Body of pancreas (tissue), 4 donors: Measurements from ENCODE around the gene CRAMP1. TPM values are rescaled to one million over a fixed set of nuclear protein-coding genes. Genes with fewer than 3 reads are reported as not detected.

ENCODE experiments used
- ATAC-seq: fragments of 150-250 bp; one replicate; pipeline ENCODE4 v1.9.1; 2016
- DNase-seq, 4 donors: peaks; one replicate each; pipeline ENCODE4 v3.0.0-alpha.2; 2019
- H3K27ac ChIP-seq, 4 donors: fragments of 200-600 bp; sonication (generic); 1 replicate in 3 of 4; 2 replicates in 1 of 4; pipeline versions ENCODE4 v1.5.1 to v1.6.1; 2016 to 2019; ENCODE audit warnings: mild to moderate bottlenecking in 1 of 4, mixed read lengths in 1 of 4, moderate library complexity in 1 of 4
- H3K27me3 ChIP-seq, 2 donors: fragments of 200-600 bp; sonication (generic); one replicate each; pipeline ENCODE4 v1.6.0; 2016; ENCODE audit warnings: mild to moderate bottlenecking in 1 of 2
- H3K36me3 ChIP-seq, 2 donors: fragments of 200-600 bp; sonication (generic); replicated peaks in 1 of 2; 2 replicates each; pipeline ENCODE4 v1.5.1; 2016; ENCODE audit warnings: low read depth in 2 of 2; ENCODE audit not compliant: insufficient read depth in 1 of 2
- H3K4me1 ChIP-seq: fragments of 200-600 bp; sonication (generic); one replicate; pipeline ENCODE4 v1.6.0; 2016
- H3K4me3 ChIP-seq, 2 donors: fragments of 200-600 bp; sonication (generic); 1 replicate in 1 of 2; 2 replicates in 1 of 2; pipeline ENCODE4 v1.5.1; 2016 to 2019
- H3K9me3 ChIP-seq, 3 donors: fragments of 200-600 bp; sonication (generic); 1 replicate in 2 of 3; 2 replicates in 1 of 3; pipeline ENCODE4 v1.5.1; 2016
- CTCF ChIP-seq, 7 experiments: fragments of 450-650 bp in 4 of 7; fragments of 200-600 bp in 3 of 7; sonication (generic) in 3 of 7; IDR thresholded peaks; one replicate each; pipeline ENCODE4 v1.5.1; 2016 to 2019; ENCODE audit warnings: antibody characterized with exemption in 7 of 7
- POLR2A ChIP-seq, 3 donors: fragments of 450-650 bp; IDR thresholded peaks; one replicate each; pipeline ENCODE4 v1.6.1; 2016; ENCODE audit warnings: antibody characterized with exemption in 3 of 3, mild to moderate bottlenecking in 2 of 3
- WGBS, 2 donors: methylation state at CpG; one replicate each; pipeline ENCODE4 v1.1.5; 2017; 5-methylcytosine and 5-hydroxymethylcytosine counted together
- intact Hi-C: fragments of 100-400 bp; cut with DNase I; formaldehyde crosslinking; loops from one replicate; pipeline ENCODE4 v1.15.1; 2023
- total RNA-seq, 2 donors: library from RNA; depleted of rRNA; stranded (reverse); fragments of >200 nt; gene quantifications; one replicate each; pipeline ENCODE4 v1.1.0, GENCODE V29; 2016

CRAMP1 gene
- total RNA-seq, 2 donors from 2014 or later, result 8.6 to 17.8 TPM

DNA sequence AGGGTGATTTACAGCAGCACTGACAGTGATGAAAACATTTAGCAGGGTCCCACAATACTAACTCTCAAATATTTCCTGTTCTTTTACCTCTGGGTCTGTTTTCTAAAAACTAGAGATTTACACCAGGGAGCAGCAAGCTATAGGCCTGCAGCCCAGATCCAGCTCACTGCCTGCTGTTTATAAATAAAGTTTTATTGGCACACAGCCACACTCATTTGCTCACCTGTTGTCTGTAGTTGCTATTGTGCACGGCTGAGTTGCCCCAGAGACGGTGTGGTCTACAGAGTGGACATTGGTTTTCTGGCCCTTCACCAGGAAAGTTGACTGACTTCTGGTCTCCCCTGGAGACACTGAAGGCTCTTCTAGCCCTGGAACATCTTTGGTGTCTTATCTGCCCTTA, 49.7 kb downstream of the CRAMP1 start:
- Histone ChIP-seq H3K27ac (no peak overlapping the region), H3K4me3 (no peak overlapping the region), H3K4me1 (no peaks in the 10 kb centered on the region), H3K36me3 (peaks cover 0 to 35% of the 10 kb centered on the region in 2 donors), H3K9me3 (no peaks in the 10 kb centered on the region), H3K27me3 (no peaks in the 10 kb centered on the region)
- DNase-seq (no peak), ATAC-seq (no peak)
- intact Hi-C loops, result no loop called here
- TF ChIP-seq CTCF (IDR thresholded peaks at IDR 0.05), result no peak
- TF ChIP-seq POLR2A (IDR thresholded peaks at IDR 0.05), result no peak
- WGBS, 2 donors, result 92 to 100% methylated on average over 2 of the region's 2 CpGs

DNA sequence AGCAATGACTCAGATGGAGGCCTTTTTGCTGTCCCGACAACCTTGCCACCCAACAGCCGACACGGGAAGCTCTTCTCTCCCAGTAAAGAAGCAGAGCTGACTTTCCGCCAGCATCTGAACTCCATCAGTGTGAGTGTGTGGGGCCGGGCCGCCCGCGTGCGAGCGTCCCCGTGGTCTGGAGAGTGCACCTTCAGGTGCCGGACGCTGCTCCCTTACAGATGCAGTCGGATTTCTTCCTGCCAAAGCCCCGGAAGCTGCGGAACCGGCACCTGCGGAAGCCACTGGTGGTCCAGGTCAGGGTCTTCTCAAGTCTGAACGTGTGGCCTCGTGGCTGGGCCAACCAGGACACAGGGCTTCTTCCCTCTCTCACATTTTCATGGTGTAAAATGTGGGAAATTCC, 50.4 kb downstream of the CRAMP1 start:
- H3K27ac ChIP-seq, result no peak overlapping the region
- TF ChIP-seq CTCF (IDR thresholded peaks at IDR 0.05) (no peak), POLR2A (IDR thresholded peaks at IDR 0.05) (no peak)
- no peaks in the 10 kb centered on the region for H3K27me3 ChIP-seq
- H3K4me3 ChIP-seq, result no peak overlapping the region
- ATAC-seq (no peak), DNase-seq (no peak)
- H3K9me3 ChIP-seq, result no peaks in the 10 kb centered on the region
- peaks cover 0 to 37% of the 10 kb centered on the region in 2 donors for H3K36me3 ChIP-seq
- H3K4me1 ChIP-seq, result no peaks in the 10 kb centered on the region
- intact Hi-C loops, result no loop called here
- 84 to 92% methylated on average over 10 to 20 of the region's 20 CpGs for WGBS, 2 donors

- Histone ChIP-seq H3K27ac (no peak overlapping the region), H3K4me3 (no peak overlapping the region), H3K4me1 (no peaks in the 10 kb centered on the region), H3K27me3 (no peaks in the 10 kb centered on the region), H3K36me3 (peaks cover 0 to 45% of the 10 kb centered on the region in 2 donors), H3K9me3 (no peaks in the 10 kb centered on the region)
- TF ChIP-seq POLR2A (IDR thresholded peaks at IDR 0.05) (no peak), CTCF (IDR thresholded peaks at IDR 0.05) (no peak)
- 91 to 100% methylated on average over 1 to 14 of the region's 15 CpGs for WGBS, 2 donors
- intact Hi-C loops, result no loop called here
- no peak for DNase-seq
- no peak for ATAC-seq
These were observed 53.7 kb downstream of the CRAMP1 start for GRCh38 chr16:1665829-1666228.

GRCh38 chr16:1666316-1666715, 54.2 kb downstream of the CRAMP1 start:
- Histone ChIP-seq H3K4me3 (no peak overlapping the region), H3K4me1 (no peaks in the 10 kb centered on the region), H3K27me3 (no peaks in the 10 kb centered on the region), H3K27ac (no peak overlapping the region), H3K9me3 (no peaks in the 10 kb centered on the region), H3K36me3 (peaks cover 0 to 48% of the 10 kb centered on the region in 2 donors)
- 88 to 90% methylated on average over 5 to 13 of the region's 13 CpGs for WGBS, 2 donors
- intact Hi-C loops, result no loop called here
- DNase-seq (no peak), ATAC-seq (no peak)
- TF ChIP-seq POLR2A (IDR thresholded peaks at IDR 0.05) (no peak), CTCF (IDR thresholded peaks at IDR 0.05) (no peak)

DNA sequence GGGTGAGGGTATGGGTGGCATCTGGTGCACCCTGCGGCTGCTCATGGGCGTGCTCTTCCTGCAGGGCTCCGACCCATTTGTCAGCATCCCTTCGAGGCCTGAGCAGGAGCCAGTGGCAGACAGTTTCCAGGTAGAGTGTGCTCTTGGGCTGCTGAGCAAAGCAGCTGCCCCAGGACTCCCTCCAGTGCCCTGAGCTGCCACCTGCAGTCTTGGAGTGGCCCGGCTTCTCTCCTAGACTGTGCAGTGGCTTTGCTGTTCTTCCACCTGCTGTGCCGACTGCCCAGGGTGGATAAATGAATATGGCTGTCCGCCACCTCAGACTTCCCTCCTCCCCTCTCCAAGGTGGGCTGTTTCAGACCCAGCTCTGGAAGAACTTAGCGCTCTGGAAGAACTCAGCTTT, 55.1 kb downstream of the CRAMP1 start:
- 82 to 92% methylated on average over 4 to 8 of the region's 8 CpGs for WGBS, 2 donors
- Histone ChIP-seq H3K27me3 (no peaks in the 10 kb centered on the region), H3K27ac (no peak overlapping the region), H3K9me3 (no peaks in the 10 kb centered on the region), H3K4me3 (no peak overlapping the region), H3K36me3 (peaks cover 0 to 46% of the 10 kb centered on the region in 2 donors), H3K4me1 (no peaks in the 10 kb centered on the region)
- DNase-seq (no peak), ATAC-seq (no peak)
- TF ChIP-seq POLR2A (IDR thresholded peaks at IDR 0.05) (no peak), CTCF (IDR thresholded peaks at IDR 0.05) (no peak)
- intact Hi-C loops, result no loop called here
